Caco-2 (cell line): ENCODE measurements around the gene INSYN2B. TPM values are rescaled to one million over a fixed set of nuclear protein-coding genes. Genes with fewer than 3 reads are reported as not detected.

Source experiments
- BruUV-seq: library from RNA; stranded (reverse); fragments of 400-500 nt; replicated peaks from 2 replicates; lab custom pipeline; 2021; lab: Mats Ljungman, UMichigan
- CTCF ChIA-PET: fragments of 300-600 bp; sonication (Branson Sonifier 250); formaldehyde crosslinking; loops from one replicate; lab custom pipeline; 2022; ENCODE audit warnings: antibody characterized with exemption; lab: Charles Lee
- POLR2A ChIA-PET: fragments of 300-600 bp; sonication (Branson Sonifier 250); formaldehyde crosslinking; loops from one replicate; lab custom pipeline; 2022; ENCODE audit warnings: antibody characterized with exemption; lab: Charles Lee
- DNase-seq, 2 experiments: peaks; one replicate each; pipeline versions ENCODE4 v3.0.0 to v3.0.0-alpha.2; 2020 to 2022
- H3K27me3 ChIP-seq: replicated peaks from 2 replicates; pipeline ENCODE4 v1.6.0; 2011; ENCODE audit warnings: low read length; ENCODE audit not compliant: control insufficient read depth, insufficient read depth
- H3K36me3 ChIP-seq: 2 replicates; pipeline ENCODE4 v1.5.1; 2011; ENCODE audit warnings: low read length; ENCODE audit not compliant: control insufficient read depth, insufficient read depth
- H3K4me1 ChIP-seq: fragments of 250-450 bp; sonication (Bioruptor Pico); 2 replicates; pipeline ENCODE4 v1.5.1; 2020; ENCODE audit warnings: mild to moderate bottlenecking
- H3K4me3 ChIP-seq: 2 replicates; pipeline ENCODE4 v1.5.1; 2011; ENCODE audit warnings: low read depth, mild to moderate bottlenecking, control low read depth, low read length
- H3K9me3 ChIP-seq: fragments of 250-450 bp; sonication (Bioruptor Pico); 2 replicates; pipeline ENCODE4 v1.5.1; 2020; ENCODE audit warnings: mild to moderate bottlenecking, moderate library complexity
- H3K27ac Mint-ChIP-seq: one replicate; pipeline ENCODE4 v1.8.0; 2022; ENCODE audit warnings: mixed read lengths; ENCODE audit not compliant: unreplicated experiment
- H3K27me3 Mint-ChIP-seq: one replicate; pipeline ENCODE4 v1.8.0; 2022; ENCODE audit warnings: mixed read lengths; ENCODE audit not compliant: insufficient read depth, unreplicated experiment
- H3K36me3 Mint-ChIP-seq: one replicate; pipeline ENCODE4 v1.8.0; 2022; ENCODE audit warnings: mild to moderate bottlenecking, mixed read lengths; ENCODE audit not compliant: insufficient read depth, unreplicated experiment
- H3K4me1 Mint-ChIP-seq: one replicate; pipeline ENCODE4 v1.8.0; 2022; ENCODE audit warnings: low read depth, mixed read lengths; ENCODE audit not compliant: unreplicated experiment
- H3K4me3 Mint-ChIP-seq: one replicate; pipeline ENCODE4 v1.8.0; 2022; ENCODE audit warnings: mild to moderate bottlenecking, moderate library complexity, mixed read lengths; ENCODE audit not compliant: unreplicated experiment
- H3K9me3 Mint-ChIP-seq: one replicate; pipeline ENCODE4 v1.8.0; 2022; ENCODE audit warnings: mixed read lengths; ENCODE audit not compliant: unreplicated experiment
- CTCF ChIP-seq, 2 experiments: fragments of 200-600 bp in 1 of 2; IDR thresholded peaks; 1 replicate in 1 of 2; 2 replicates in 1 of 2; pipeline versions ENCODE4 v1.5.1 to v1.8.0; 2011 to 2022; ENCODE audit warnings: antibody characterized with exemption in 1 of 2, control low read depth in 1 of 2, inconsistent platforms in 1 of 2, low read depth in 1 of 2, low read length in 1 of 2, mild to moderate bottlenecking in 1 of 2, moderate library complexity in 1 of 2; ENCODE audit not compliant: insufficient read depth in 1 of 2, severe bottlenecking in 1 of 2, unreplicated experiment in 1 of 2
- intact Hi-C: fragments of 100-400 bp; cut with micrococcal nuclease; formaldehyde crosslinking; loops from one replicate; pipeline ENCODE4 v1.10.0; 2022; ENCODE audit not compliant: unreplicated experiment
- total RNA-seq: library from RNA; stranded (reverse); gene quantifications from 2 replicates; pipeline ENCODE4 v1.2.3, GENCODE V29; 2022

INSYN2B gene
- total RNA-seq, 1 experiment from 2014 or later: not detected

GRCh38 chr5:169944115-169944514, 36.2 kb downstream of the INSYN2B start:
- Mint-ChIP-seq H3K9me3 (no peaks in the 10 kb centered on the region), H3K4me1 (no peaks in the 10 kb centered on the region), H3K27ac (no peak overlapping the region), H3K4me3 (no peak overlapping the region), H3K27me3 (peaks cover 11% of the 10 kb centered on the region), H3K36me3 (no peaks in the 10 kb centered on the region)
- POLR2A ChIA-PET: no interaction called here
- no peaks in the 10 kb centered on the region for H3K4me1 ChIP-seq
- no peaks in the 10 kb centered on the region for H3K36me3 ChIP-seq
- no peak overlapping the region for H3K4me3 ChIP-seq
- intact Hi-C loops: no loop called here
- no peaks in the 10 kb centered on the region for H3K27me3 ChIP-seq
- TF ChIP-seq CTCF (IDR thresholded peaks at IDR 0.05; ENCODE audit: insufficient read depth in 1 of 2, low read depth in 1 of 2, low read length in 1 of 2, severe bottlenecking in 1 of 2, unreplicated experiment in 1 of 2): no peak
- CTCF ChIA-PET: no interaction called here
- no peaks in the 10 kb centered on the region for H3K9me3 ChIP-seq
- no TSS peak for BruUV-seq
- DNase-seq: no peak

- TF ChIP-seq CTCF (IDR thresholded peaks at IDR 0.05; ENCODE audit: insufficient read depth in 1 of 2, low read depth in 1 of 2, low read length in 1 of 2, severe bottlenecking in 1 of 2, unreplicated experiment in 1 of 2): no peak
- H3K9me3 Mint-ChIP-seq: no peaks in the 10 kb centered on the region
- Histone ChIP-seq H3K27me3 (no peaks in the 10 kb centered on the region), H3K4me3 (no peak overlapping the region), H3K9me3 (no peaks in the 10 kb centered on the region), H3K4me1 (no peaks in the 10 kb centered on the region), H3K36me3 (no peaks in the 10 kb centered on the region)
- ChIA-PET POLR2A (no interaction called here), CTCF (no interaction called here)
- H3K36me3 Mint-ChIP-seq: no peaks in the 10 kb centered on the region
- no TSS peak for BruUV-seq
- no peak overlapping the region for H3K27ac Mint-ChIP-seq
- intact Hi-C loops: no loop called here
- peaks cover 4% of the 10 kb centered on the region for H3K27me3 Mint-ChIP-seq
- H3K4me1 Mint-ChIP-seq: no peaks in the 10 kb centered on the region
- H3K4me3 Mint-ChIP-seq: no peak overlapping the region
- DNase-seq: no peak
These were observed 37.3 kb downstream of the INSYN2B start for GRCh38 chr5:169943026-169943425.

GRCh38 chr5:169942181-169942580, 38.1 kb downstream of the INSYN2B start:
- DNase-seq: no peak
- POLR2A ChIA-PET: no interaction called here
- H3K9me3 Mint-ChIP-seq: no peaks in the 10 kb centered on the region

More at GRCh38 chr5:169942181-169942580, 38.1 kb downstream of the INSYN2B start:
- Mint-ChIP-seq H3K27me3 (peaks cover 4% of the 10 kb centered on the region), H3K4me1 (no peaks in the 10 kb centered on the region), H3K36me3 (no peaks in the 10 kb centered on the region), H3K27ac (no peak overlapping the region), H3K4me3 (no peak overlapping the region)
- Histone ChIP-seq H3K9me3 (no peaks in the 10 kb centered on the region), H3K36me3 (no peaks in the 10 kb centered on the region), H3K4me3 (no peak overlapping the region), H3K27me3 (no peaks in the 10 kb centered on the region), H3K4me1 (no peaks in the 10 kb centered on the region)
- no TSS peak for BruUV-seq
- TF ChIP-seq CTCF (IDR thresholded peaks at IDR 0.05; ENCODE audit: insufficient read depth in 1 of 2, low read depth in 1 of 2, low read length in 1 of 2, severe bottlenecking in 1 of 2, unreplicated experiment in 1 of 2): no peak
- intact Hi-C loops: no loop called here
- CTCF ChIA-PET: no interaction called here
